Type B pancreatic cell (in vitro differentiated cells): ENCODE data around the gene CHAF1A. TPM values are rescaled to one million over a fixed set of nuclear protein-coding genes. Genes with fewer than 3 reads are reported as not detected.

Source experiments
- DNase-seq: peaks from one replicate; pipeline ENCODE4 v3.0.0; 2021; ENCODE audit warnings: mixed read lengths; ENCODE audit not compliant: unreplicated experiment; ENCODE audit errors: extremely low spot score
- H3K27ac Mint-ChIP-seq: 2 replicates; pipeline ENCODE4 v1.8.0; 2021; ENCODE audit warnings: mild to moderate bottlenecking, mixed read lengths
- H3K27me3 Mint-ChIP-seq: 2 replicates; pipeline ENCODE4 v1.8.0; 2021; ENCODE audit warnings: mixed read lengths
- H3K36me3 Mint-ChIP-seq: 2 replicates; pipeline ENCODE4 v1.8.0; 2021; ENCODE audit warnings: mixed read lengths
- H3K4me1 Mint-ChIP-seq: one replicate; pipeline ENCODE4 v1.8.0; 2021; ENCODE audit warnings: mixed read lengths; ENCODE audit not compliant: unreplicated experiment
- H3K4me3 Mint-ChIP-seq: 2 replicates; pipeline ENCODE4 v1.8.0; 2021; ENCODE audit warnings: mild to moderate bottlenecking, mixed read lengths
- H3K9me3 Mint-ChIP-seq: 2 replicates; pipeline ENCODE4 v1.8.0; 2021; ENCODE audit warnings: mixed read lengths
- CTCF ChIP-seq: fragments of 200-600 bp; sonication (generic); conservative IDR thresholded peaks from 2 replicates; pipeline ENCODE4 v1.5.0; 2021; ENCODE audit warnings: antibody characterized with exemption, mild to moderate bottlenecking
- total RNA-seq: library from RNA; stranded (reverse); gene quantifications from 2 replicates; pipeline ENCODE4 v1.2.1, GENCODE V29; 2021; ENCODE audit warnings: low replicate concordance

CHAF1A gene
- total RNA-seq, 1 donor from 2014 or later: 46.3 TPM

GRCh38 chr19:4403005-4403761 lies 743 bp downstream of the CHAF1A start:
- peak overlapping the region; percentile 93 for H3K4me3 Mint-ChIP-seq
- peak overlapping the region; percentile 83 for H3K27ac Mint-ChIP-seq
- H3K36me3 Mint-ChIP-seq: no peaks in the 10 kb centered on the region
- peaks cover 30% of the 10 kb centered on the region for H3K4me1 Mint-ChIP-seq
- no peaks in the 10 kb centered on the region for H3K27me3 Mint-ChIP-seq
- no peaks in the 10 kb centered on the region for H3K9me3 Mint-ChIP-seq
- no peak for TF ChIP-seq CTCF
- DNase-seq: no peak

GRCh38 chr19:4405977-4406376 lies 3.5 kb downstream of the CHAF1A start:
- Mint-ChIP-seq H3K27ac (no peak overlapping the region), H3K9me3 (no peaks in the 10 kb centered on the region), H3K4me3 (no peak overlapping the region), H3K36me3 (no peaks in the 10 kb centered on the region), H3K4me1 (peaks cover 24% of the 10 kb centered on the region), H3K27me3 (no peaks in the 10 kb centered on the region)
- TF ChIP-seq CTCF: no peak
- no peak for DNase-seq

- Mint-ChIP-seq H3K27ac (no peak overlapping the region), H3K4me3 (no peak overlapping the region), H3K9me3 (no peaks in the 10 kb centered on the region), H3K36me3 (no peaks in the 10 kb centered on the region), H3K27me3 (no peaks in the 10 kb centered on the region), H3K4me1 (peaks cover 17% of the 10 kb centered on the region)
- TF ChIP-seq CTCF: no peak
- DNase-seq: no peak
Observed at GRCh38 chr19:4406626-4407025, 4.2 kb downstream of the CHAF1A start.

GRCh38 chr19:4409123-4409933 lies 6.9 kb downstream of the CHAF1A start:
- Mint-ChIP-seq H3K27ac (no peak overlapping the region), H3K4me1 (peaks cover 8% of the 10 kb centered on the region)

GRCh38 chr19:4413588-4413987 lies 11.1 kb downstream of the CHAF1A start:
- Mint-ChIP-seq H3K4me3 (no peak overlapping the region), H3K4me1 (peaks cover 11% of the 10 kb centered on the region), H3K36me3 (peaks cover 6% of the 10 kb centered on the region), H3K27me3 (no peaks in the 10 kb centered on the region), H3K27ac (no peak overlapping the region), H3K9me3 (no peaks in the 10 kb centered on the region)
- no peak for DNase-seq
- no peak for TF ChIP-seq CTCF

More at GRCh38 chr19:4409123-4409933, 6.9 kb downstream of the CHAF1A start:
- no peaks in the 10 kb centered on the region for H3K9me3 Mint-ChIP-seq
- no peak for TF ChIP-seq CTCF
- no peak overlapping the region for H3K4me3 Mint-ChIP-seq
- peaks cover 6% of the 10 kb centered on the region for H3K36me3 Mint-ChIP-seq
- H3K27me3 Mint-ChIP-seq: no peaks in the 10 kb centered on the region
- no peak for DNase-seq
